Chondrocyte (in vitro differentiated cells): ENCODE data around the gene DNAJB8. TPM values are rescaled to one million over a fixed set of nuclear protein-coding genes. Genes with fewer than 3 reads are reported as not detected.

Experiments
- DNase-seq: peaks from one replicate; pipeline ENCODE4 v3.0.0; 2021; ENCODE audit warnings: mixed read lengths, low spot score
- H3K27ac Mint-ChIP-seq: one replicate; pipeline ENCODE4 v1.8.0; 2021; ENCODE audit warnings: mild to moderate bottlenecking, moderate library complexity, mixed read lengths; ENCODE audit not compliant: unreplicated experiment
- H3K27me3 Mint-ChIP-seq: 2 replicates; pipeline ENCODE4 v1.8.0; 2021; ENCODE audit warnings: low read depth, mixed read lengths
- H3K36me3 Mint-ChIP-seq: 2 replicates; pipeline ENCODE4 v1.8.0; 2021; ENCODE audit warnings: low read depth, mixed read lengths
- H3K4me1 Mint-ChIP-seq: 2 replicates; pipeline ENCODE4 v1.8.0; 2021; ENCODE audit warnings: low read depth, mild to moderate bottlenecking, mixed read lengths
- H3K4me3 Mint-ChIP-seq: one replicate; pipeline ENCODE4 v1.8.0; 2021; ENCODE audit warnings: mild to moderate bottlenecking, moderate library complexity, mixed read lengths; ENCODE audit not compliant: unreplicated experiment
- H3K9me3 Mint-ChIP-seq: 2 replicates; pipeline ENCODE4 v1.8.0; 2021; ENCODE audit warnings: low read depth, mixed read lengths
- CTCF ChIP-seq: fragments of 200-600 bp; sonication (generic); IDR thresholded peaks from 2 replicates; pipeline ENCODE4 v1.5.0; 2021; ENCODE audit warnings: antibody characterized with exemption, mild to moderate bottlenecking, moderate library complexity
- total RNA-seq: library from RNA; stranded (reverse); gene quantifications from 3 replicates; pipeline ENCODE4 v1.2.1, GENCODE V29; 2021

DNAJB8 gene
- total RNA-seq, 1 donor from 2014 or later: not detected

- Mint-ChIP-seq H3K27ac (no peak overlapping the region), H3K4me1 (peaks cover 36% of the 10 kb centered on the region), H3K9me3 (no peaks in the 10 kb centered on the region), H3K36me3 (no peaks in the 10 kb centered on the region), H3K27me3 (peaks cover 66% of the 10 kb centered on the region), H3K4me3 (no peak overlapping the region)
- no peak for TF ChIP-seq CTCF
- DNase-seq: peak; percentile 70
Observed at GRCh38 chr3:128485282-128486204, 18.9 kb upstream of the DNAJB8 start.

- no peaks in the 10 kb centered on the region for H3K36me3 Mint-ChIP-seq
- no peak for TF ChIP-seq CTCF
- H3K4me3 Mint-ChIP-seq: no peak overlapping the region
- peak; percentile 46 for DNase-seq
- no peak overlapping the region for H3K27ac Mint-ChIP-seq
- H3K4me1 Mint-ChIP-seq: peaks cover 31% of the 10 kb centered on the region
- H3K9me3 Mint-ChIP-seq: no peaks in the 10 kb centered on the region
- peaks cover 59% of the 10 kb centered on the region for H3K27me3 Mint-ChIP-seq
Observed at GRCh38 chr3:128484404-128485281, 18.0 kb upstream of the DNAJB8 start.

GRCh38 chr3:128483657-128484403 is 17.1 kb upstream of the DNAJB8 start:
- Mint-ChIP-seq H3K4me3 (no peak overlapping the region), H3K27ac (no peak overlapping the region), H3K9me3 (no peaks in the 10 kb centered on the region), H3K4me1 (peaks cover 29% of the 10 kb centered on the region), H3K27me3 (peaks cover 59% of the 10 kb centered on the region), H3K36me3 (no peaks in the 10 kb centered on the region)
- TF ChIP-seq CTCF: no peak
- DNase-seq: peak; percentile 75

- no peaks in the 10 kb centered on the region for H3K36me3 Mint-ChIP-seq
- no peak overlapping the region for H3K27ac Mint-ChIP-seq
Observed at GRCh38 chr3:128482666-128483656, 16.3 kb upstream of the DNAJB8 start.

More at GRCh38 chr3:128482666-128483656, 16.3 kb upstream of the DNAJB8 start:
- peak; percentile 61 for TF ChIP-seq CTCF
- H3K4me1 Mint-ChIP-seq: peaks cover 23% of the 10 kb centered on the region
- no peaks in the 10 kb centered on the region for H3K9me3 Mint-ChIP-seq
- DNase-seq: peak; percentile 64
- H3K27me3 Mint-ChIP-seq: peaks cover 54% of the 10 kb centered on the region
- peak overlapping the region; percentile 21 for H3K4me3 Mint-ChIP-seq
